Measurements from ENCODE around the gene SET.
A peak's percentile ranks its signal among the peaks of the same experiment; 100 is the strongest.

Gene SET

DNA sequence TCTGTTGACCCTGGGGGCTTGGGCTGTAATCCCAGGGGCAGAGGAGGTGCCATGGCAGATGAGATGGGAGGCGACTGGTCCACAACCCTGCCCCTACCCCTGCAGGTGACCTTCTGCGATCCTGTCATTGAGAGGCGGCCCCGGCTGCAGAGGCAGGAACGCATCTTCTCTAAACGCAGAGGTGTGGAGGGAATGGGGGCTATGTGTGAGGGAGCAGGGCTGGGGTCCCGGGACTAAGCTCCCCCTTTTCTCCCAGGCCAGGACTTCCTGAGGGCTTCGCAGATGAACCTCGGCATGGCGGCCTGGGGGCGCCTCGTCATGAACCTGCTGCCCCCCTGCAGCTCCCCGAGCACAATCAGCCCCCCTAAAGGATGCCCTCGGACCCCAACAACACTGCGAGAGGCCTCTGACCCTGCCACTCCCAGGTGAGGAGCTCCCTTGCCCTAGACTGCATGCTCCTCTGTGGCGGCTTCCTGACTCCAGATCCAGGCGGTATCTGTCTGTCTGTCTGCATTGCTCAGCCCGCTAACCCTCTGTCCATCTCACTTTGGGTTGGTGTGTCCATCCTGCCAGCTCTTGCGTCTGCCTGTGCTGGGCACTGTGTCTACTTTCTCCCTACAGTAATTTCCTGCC lies 25.0 kb downstream of the SET start:
- no peak for DNase-seq

DNA sequence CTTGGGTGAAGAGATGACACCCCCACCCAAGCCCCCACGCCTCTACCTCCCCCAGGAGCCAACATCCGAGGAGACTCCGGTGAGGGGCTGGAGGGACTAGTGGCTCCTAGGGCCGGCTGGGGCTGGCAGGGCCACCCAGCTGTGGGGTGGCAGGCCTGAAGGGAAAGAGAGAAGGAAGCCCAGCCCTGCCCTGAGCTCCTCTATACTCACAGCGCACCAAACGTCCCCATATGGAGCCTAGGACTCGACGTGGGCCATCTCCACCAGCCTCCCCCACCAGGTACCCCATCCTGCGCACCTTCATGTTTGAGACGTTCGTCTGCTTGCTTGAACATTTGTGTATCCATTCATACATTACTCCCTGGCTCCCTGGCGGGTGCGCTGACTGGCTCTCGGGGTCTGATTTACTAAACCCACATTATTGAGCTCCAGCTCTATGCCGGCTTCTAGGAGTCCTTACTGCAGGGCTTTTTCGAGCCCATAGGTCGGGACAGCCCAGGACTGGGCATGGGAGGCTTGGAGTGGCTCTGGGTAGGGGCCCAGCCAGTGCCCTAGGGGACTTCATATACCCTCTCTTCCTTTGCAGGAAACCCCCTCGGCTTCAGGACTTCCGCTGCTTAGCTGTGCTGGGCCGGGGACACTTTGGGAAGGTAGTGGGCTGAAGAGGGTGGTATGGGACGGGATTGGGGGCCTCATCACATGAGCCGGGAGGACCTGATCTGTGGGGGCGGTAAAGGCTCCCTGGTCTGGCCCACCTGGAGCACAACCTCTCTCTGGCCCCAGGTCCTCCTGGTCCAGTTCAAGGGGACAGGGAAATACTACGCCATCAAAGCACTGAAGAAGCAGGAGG lies 25.8 kb downstream of the SET start:
- no peak for DNase-seq

DNA sequence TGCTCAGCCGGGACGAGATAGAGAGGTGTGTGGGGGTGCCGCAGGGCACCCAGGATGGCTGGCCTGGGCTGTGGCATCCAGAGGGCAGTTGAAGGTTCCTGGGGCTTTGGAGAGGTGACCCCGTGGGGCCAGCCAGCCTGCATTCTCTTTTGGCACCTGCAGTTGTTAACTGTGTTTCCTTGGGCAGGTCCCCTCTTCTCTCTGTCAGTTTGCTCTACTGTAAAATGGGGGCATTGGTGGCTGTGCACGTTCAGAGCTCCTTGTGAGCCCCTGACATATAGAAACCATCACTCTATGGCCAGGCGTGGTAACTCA lies 26.4 kb downstream of the SET start:
- DNase-seq = no peak

DNA sequence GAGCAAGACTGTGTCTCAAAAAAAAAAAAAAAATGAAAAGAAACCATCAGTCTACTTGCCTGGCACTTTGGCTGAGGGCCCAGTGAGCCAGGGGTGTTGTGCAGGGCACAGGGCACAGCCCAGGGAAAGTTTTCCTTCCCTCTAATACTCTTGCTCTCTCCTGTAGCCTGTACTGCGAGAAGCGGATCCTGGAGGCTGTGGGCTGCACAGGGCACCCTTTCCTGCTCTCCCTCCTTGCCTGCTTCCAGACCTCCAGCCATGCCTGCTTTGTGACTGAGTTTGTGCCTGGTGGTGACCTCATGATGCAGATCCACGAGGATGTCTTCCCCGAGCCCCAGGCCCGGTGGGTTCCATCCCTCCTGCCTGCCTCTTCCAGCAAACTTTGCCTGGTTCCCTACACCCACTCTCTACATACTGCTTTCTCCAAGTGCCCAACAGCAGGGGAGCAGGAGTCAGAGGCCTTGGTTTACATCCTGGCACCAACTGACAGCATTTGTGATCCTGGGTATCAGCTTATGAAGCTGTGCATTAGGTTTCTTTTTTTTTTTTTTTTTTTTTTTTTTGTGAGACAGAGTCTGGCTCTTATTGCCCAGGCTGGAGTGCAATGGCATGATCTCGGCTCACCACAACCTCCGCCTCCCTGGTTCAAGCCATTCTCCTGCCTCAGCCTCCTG lies 27.7 kb downstream of the SET start:
- DNase-seq = no peak

DNA sequence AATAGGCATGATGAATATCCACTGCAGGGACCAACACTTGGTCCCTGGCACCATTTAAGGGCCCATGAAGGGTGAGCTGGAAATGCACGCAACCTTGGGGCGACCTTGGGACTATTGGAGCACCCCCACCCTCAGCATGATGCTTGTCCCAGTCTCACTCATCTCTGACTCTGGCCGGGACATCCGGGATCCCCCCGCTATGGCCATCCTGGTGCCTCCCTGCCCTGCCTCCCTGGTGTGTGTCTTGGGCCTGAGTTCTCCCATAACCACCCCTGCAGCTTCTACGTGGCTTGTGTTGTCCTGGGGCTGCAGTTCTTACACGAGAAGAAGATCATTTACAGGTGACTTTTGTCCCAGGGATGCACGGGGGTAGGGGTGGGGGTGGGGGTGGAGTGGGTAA lies 29.0 kb downstream of the SET start:
- DNase-seq = no peak

DNA sequence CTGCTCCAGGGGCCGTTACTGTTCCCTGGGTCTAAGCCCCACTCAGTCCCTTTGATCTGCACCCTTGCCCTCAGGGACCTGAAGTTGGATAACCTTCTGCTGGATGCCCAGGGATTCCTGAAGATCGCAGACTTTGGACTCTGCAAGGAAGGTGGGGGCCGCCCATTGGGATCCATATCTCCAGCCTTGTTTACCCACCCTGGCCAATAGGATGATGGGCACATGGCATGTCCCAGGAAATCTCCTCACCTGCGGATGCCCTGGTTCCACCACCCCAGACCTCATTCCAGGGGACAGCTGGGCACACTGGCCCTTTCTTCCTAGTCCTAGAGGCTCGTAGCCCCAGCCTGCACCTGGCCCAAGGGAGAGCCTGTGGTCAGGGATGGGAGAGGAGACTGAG lies 29.5 kb downstream of the SET start:
- DNase-seq = no peak

DNA sequence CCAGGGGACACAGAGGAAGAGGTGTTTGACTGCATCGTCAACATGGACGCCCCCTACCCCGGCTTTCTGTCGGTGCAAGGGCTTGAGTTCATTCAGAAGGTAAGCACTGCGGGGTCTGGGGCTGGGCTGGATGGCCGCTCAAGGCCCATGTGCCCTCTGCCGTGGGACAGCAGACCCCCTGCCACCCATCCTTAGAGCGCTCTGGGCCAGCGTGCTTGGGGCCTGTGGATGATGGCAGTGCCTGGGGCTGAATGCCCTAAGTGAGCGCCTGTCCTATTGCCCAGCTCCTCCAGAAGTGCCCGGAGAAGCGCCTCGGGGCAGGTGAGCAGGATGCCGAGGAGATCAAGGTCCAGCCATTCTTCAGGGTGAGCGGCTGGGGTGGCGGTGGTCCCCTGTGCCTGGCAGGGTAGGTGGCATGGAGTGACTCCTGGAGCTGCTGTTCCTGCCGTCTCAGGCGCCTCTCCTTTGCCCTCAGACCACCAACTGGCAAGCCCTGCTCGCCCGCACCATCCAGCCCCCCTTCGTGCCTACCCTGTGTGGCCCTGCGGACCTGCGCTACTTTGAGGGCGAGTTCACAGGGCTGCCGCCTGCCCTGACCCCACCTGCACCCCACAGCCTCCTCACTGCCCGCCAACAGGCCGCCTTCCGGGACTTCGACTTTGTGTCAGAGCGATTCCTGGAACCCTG lies 31.0 kb downstream of the SET start:
- DNase-seq = no peak

DNA sequence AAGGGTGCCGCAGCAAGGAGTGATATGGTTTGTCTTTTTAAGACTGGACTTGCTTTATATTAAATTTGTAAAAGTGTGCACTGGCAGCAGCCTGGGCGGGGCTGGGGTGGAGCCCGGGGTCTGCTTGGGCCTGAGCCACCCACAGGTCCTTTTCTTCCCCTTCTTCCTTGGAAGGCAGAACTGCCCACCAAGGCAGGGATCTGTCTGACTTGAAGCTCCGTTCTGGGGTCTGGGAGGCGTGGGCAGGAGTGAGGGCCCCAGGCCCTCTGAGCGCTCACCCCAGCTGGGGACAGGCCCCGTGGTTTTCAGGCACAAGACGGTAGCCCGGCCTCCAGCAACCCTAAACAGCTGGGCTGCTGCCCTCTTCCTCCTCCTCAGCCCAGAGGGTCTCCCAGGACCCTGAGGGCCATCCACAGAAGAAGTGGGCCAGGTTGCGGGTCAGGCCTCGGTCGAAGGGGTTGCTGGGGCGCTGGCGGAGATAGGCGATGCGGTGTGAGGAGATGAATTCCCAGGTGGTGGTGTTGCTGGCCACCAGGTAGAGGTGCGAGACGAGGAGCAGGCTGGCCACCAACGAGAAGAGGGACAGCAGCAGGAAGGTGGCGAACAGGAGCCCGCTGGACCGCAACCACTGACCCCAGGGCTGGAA lies 31.9 kb downstream of the SET start:
- DNase-seq = no peak

DNA sequence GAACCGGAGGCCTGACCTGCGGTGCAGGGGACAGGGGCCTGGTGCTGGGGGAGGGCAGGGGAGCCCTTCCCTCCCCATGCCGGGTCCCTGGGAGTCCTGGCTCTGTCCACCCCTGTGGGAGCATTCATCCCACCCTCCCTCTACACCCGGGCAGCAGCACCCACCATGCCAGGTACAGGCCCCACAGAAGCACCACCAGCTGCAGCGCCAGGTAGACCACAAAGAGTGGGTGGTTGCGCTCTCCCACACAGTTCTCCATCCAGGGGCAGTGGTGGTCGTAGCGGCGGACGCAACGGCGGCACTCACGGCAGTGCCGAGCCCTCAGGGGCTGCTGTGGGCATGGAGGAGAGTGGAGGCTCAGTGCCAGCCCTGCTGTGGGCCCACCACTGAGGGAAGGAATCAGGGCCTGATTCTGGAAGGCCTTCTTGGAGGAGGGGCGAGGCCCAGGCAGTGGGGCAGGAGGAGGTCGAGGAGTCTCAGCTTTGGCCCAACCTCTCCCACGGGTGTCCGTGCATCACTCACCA lies 32.5 kb downstream of the SET start:
- DNase-seq = no peak

DNA sequence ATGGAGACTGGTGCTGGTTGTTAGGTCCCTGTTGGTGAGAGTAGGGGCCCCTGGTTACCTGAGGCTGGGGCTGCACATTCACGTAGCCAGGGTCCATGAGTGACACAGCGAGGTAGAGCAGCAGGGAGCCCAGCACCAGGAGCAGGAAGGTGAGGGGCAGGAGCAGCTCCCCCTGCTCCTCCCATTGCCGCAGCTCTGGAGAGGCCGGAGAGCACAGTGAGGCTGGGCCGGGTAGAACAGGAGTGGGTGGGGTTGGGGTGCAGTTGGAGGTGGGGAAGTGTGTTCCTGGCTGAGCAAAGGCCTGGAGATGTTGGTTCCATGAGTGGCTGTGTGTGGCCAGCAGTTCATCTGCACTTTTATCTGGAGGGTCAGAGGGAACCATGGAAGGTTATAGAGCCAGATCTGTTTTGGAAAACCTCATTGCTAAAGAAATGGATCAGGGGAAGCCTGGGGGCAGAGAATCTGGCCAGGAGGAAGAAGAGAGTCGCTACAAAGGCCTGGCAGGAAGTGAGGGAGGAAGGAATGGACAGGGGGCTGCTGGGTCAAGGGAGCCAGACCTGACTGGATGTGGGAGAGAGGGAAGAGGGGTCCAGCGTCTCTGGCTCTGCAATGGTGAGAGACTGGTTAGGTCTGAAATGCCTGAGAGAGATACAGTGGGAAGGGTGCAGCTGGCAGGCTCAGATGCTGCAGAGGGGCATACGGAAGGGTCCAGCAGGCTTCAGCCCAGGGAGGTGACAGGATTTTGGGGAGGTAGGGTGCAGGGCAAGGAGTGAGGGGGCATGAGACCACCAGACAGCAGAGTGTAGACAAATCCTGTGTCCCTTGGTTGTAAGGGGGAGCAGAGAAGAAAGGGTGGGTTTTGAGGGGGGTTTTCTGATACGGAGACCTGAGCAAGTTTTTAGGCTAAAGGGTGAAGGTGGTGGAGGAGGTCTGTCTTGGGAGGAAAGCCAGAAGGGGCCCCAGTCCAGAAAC lies 33.6 kb downstream of the SET start:
- DNase-seq = no peak

DNA sequence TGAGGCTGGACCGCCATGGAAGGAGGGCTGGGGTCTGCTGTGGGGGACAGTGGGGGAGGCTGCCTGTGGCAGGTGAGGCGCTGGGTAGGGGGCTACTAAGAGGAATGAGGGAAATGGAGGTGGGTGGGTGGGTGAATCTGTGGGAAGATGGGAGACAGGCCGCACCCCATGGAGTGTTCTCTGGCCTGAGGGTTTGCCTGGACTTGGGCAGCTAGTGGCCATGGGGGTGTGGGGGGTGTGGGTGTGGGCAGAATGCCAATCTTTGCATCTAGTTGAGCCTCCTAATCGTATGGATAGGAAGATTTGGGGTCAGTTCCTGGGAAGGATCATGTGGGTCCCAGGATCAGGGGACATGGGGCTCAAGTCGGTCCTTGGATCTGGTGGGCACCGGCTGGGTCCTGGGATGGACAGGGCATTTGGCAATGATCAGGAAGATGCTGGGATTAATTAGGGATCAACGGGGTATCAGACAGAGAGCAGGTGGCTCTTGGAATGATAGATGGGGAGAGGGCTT lies 34.4 kb downstream of the SET start:
- no peak for DNase-seq

DNA sequence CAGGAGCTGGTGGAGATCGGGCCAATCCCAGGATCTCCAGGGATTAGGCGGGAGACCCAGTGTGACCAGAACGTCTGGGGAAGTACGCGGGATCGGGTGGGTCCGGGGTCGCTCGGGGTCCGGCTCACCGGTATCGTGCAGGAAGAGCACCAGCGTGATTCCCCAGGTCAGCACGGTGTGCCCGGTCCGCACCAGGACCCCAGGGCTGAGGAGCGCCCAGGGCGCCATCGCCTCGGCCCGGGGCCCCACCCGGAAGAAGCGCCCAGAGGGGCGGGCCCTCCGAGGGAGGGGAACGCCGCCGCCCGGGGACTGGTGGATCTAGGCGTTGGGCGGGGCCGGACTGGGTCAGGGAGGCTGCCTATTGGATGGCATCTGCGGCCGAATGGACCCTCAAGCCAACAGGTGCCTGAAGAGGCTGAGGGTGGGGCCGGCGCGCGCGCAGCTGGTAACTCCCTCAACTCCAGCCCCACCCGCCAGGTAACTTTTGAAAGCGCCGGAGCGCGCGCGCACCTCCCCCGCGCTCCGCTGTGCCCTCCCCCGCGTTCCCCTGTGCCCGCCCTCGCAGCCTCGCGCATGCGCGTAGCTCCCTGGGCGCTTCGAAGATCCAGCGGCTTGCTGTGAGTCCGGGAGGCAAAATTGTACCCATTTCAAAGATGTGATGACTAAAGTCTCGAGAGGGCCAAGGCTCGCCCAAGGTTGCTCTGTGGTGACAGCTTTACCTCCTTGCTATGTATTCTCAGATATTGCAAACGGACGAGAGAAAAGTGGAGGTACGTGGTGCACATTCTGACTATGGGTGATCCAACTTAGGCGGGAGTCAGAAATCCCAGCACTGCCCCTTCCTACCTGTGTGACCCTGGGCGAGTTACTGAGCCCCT lies 35.1 kb downstream of the SET start, which contains the start of gene ZDHHC12:
Gene ZDHHC12, minus strand, starts transcription at position 262 of the 878 bp plus-strand sequence. Its CDS starts 34 bp downstream, at position 228.
- peak; percentile 94 for DNase-seq

DNA sequence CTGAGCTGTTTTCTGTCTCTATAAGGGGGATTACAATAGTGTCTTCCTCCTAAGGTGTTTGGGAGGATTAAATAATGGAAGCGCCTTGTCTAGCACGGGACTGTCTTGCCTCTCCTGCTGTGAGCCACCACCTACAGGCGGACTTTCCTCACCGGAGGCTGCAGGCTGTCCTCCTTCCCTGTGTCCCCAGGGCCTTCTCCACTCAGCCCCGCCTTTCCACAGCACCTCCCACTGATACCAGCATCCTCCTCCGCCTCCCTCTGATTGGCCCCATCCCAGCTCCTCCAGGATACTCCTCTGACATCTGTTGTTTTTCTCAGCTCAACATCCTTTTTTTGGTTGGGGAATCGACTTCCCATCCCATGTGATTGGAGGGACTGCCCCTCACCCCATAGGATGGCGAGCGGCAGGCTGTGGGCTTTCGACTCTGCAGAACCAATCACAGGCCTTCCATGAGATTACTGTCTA lies 35.8 kb downstream of the SET start:
- DNase-seq = peak; percentile 97

DNA sequence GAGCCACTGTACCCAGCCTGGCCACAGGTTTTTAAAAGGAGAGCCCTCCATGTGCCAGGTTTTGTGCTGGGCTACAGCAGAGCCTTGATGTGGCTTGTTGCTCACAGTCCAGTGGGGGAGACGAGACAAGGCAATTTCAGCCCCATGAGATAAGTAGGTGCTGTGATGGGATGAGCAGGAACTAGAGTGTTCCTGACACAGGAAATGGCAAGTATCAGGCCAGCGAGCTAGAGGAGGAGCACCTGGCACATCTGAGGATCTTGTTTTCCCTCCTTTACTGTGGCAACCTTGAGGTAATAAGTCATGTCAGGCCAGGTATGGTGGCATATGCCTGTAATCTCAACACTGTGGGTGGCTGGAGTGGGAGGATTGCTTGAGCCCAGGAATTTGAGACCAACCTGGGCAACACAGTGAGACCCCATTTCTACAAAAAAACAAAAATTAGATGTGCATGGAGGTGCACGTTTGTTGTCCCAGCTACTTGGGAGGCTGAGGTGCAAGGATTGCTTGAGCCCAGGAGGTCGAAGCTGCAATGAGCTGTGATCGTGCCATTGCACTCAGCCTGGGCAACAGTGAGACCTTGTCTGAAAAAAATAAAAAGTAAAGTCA lies 38.7 kb downstream of the SET start:
- no peak for DNase-seq

DNA sequence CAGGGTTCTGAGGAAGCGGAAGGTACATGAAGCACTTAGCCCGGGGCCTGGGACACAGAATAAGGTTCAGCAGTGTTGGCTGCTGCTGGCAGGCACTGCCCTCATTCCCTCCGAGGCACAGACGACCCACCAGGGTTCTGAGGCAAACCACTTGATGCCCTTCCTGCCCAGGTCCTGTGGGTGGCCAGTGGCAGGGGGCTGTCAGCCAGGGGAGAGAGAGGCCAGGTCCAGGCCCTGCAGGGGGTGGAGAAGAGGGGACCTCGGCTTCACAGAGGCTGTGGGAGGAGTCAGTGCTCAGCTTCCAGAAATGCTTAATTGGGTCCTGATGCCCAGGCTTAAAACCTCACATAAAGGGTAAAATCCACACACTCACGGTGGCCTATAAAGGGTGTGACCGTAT lies 39.3 kb downstream of the SET start:
- DNase-seq = no peak

DNA sequence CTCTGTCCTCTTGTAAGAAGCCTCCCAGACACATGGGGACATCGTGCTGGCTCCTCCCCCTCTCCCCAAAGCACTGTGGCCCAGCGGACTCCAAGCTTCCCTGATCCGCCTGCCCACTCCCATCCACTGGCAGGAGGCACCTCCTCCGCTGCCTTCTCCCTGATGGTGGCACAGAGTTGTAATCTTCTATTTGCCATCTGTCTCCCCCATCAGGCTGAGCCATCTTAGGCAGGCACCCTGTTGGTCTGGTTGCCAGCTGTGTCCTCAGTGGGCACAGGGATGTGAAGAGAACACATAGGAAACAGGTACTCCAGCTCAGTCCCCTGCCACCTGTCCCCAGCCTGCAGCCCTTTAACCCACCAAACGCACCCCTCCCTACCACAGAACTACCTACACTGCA lies 40.3 kb downstream of the SET start:
- peak; percentile 95 for DNase-seq

DNA sequence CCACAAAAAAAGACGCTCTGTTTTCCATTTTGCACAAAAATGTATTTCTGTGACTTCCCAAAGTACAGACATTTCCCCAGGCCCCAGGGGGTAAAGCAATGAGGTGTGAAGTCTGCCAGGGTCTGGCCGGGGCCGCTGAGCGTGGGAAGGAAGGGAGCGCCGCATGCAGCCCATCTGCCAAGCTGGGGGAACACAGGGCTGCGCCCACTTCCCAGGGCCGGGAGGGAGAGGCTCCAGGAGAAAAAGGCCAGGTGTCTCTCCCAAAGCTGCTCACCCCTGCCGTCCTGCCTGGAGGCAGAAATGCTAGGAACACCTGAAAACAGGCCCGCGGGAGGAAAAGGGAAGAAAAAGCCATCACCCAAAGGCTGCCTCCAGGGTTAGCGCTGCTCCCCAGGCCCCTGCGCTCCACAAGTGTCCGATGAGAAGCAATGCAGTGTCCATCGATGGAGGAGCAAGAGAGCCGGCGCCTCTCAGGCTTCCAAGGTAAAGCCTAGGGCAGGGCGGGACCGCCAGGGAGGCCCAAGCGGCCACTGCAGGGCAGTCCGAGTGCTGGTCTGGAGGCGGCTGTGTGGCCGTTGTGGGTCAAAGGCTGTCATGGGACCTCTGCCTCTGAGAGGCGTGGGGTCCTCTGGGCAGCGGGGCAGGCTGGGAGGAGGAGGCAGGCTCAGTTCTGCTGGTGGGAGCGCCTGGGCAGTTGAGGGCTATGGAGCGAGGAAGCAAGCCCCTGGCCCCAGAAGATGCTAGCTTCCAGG lies 40.9 kb downstream of the SET start:
- peak; percentile 47 for DNase-seq

DNA sequence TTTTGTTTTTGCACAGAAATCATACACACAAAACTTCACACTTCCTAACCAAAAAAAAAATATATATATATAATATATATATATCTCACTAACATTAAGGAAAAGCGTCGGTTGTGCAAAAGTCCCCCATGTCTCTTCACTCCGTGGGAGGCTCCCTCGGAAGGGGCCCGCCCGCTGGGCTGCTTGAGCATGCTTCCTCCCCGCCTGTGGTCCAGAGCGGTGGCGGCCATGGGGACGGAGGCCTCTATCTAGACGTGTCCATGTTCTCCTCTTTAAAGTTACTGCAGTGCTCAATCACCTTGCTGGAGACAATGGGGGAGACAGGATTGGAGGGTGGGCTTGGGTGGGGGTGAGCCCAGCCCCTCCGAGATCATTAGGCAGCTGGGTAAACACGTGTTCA lies 42.1 kb downstream of the SET start:
- DNase-seq = no peak

DNA sequence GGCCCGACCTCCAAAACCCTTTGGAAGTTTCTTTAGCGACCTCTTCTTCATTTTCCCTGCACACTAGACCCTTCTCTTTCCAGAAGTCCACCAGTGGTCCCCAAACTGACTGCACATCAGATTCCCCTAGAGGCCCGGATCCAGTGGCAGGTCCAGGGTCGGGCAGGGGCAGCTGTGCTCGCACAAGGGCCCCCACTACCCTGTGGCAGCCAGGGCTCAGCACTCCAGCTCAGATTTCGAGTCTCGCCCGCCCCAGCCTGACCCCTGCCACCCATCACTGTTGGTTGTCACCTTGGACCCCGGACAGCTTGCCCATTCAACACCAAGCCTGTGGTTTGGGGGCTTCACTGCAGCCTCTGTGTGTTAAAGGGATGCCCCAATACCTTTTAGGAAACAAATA lies 42.7 kb downstream of the SET start:
- no peak for DNase-seq

Measured in NCI-H524 treated with DMSO at 0.1 percent for 48 hours (cell line).